NT2/D1 (cell line): ENCODE measurements around the gene ULBP3.

Experiments used
- SUZ12 ChIP-seq: IDR thresholded peaks from 2 replicates; pipeline ENCODE4 v1.6.1; 2011; ENCODE audit not compliant: insufficient read length, insufficient read depth; ENCODE audit errors: extremely low read depth
- YY1 ChIP-seq: IDR thresholded peaks from 2 replicates; pipeline ENCODE4 v1.6.1; 2011; ENCODE audit not compliant: insufficient read length, insufficient read depth
- ZNF274 ChIP-seq: IDR thresholded peaks from 2 replicates; pipeline ENCODE4 v1.6.1; 2011; ENCODE audit warnings: mild to moderate bottlenecking, low read depth, low read length

GRCh38 chr6:150033207-150033771, 35.6 kb downstream of the ULBP3 start:
- TF ChIP-seq SUZ12 (no peak), ZNF274 (no peak), YY1 (no peak)
